H1 (cell line): Measurements from ENCODE around the gene N4BP3. TPM values are rescaled to one million over a fixed set of nuclear protein-coding genes. Genes with fewer than 3 reads are reported as not detected.

Experiments used
- CBX8 ChIP-seq: fragments of 300-800, 300-1000 bp; sonication (generic); IDR thresholded peaks from 2 replicates; pipeline ENCODE4 v1.7.1; 2016; ENCODE audit warnings: low read depth, low read length, borderline replicate concordance
- EZH2 ChIP-seq: fragments of 200-600 bp; sonication (generic); IDR thresholded peaks from 2 replicates; pipeline ENCODE4 v1.7.1; 2012; ENCODE audit warnings: low read depth, mild to moderate bottlenecking, moderate library complexity, low read length, inconsistent platforms; ENCODE audit not compliant: severe bottlenecking
- KDM1A ChIP-seq: fragments of 200-600, 300-600 bp; sonication (generic); IDR thresholded peaks from 2 replicates; pipeline ENCODE4 v1.7.1; 2016; ENCODE audit warnings: mild to moderate bottlenecking, low read length, borderline replicate concordance
- KDM4A ChIP-seq: IDR thresholded peaks from one replicate; pipeline ENCODE4 v1.7.1; 2012; ENCODE audit warnings: low read depth, mild to moderate bottlenecking, moderate library complexity, low read length, inconsistent platforms; ENCODE audit not compliant: severe bottlenecking
- KDM5A ChIP-seq: fragments of 200-600 bp; IDR thresholded peaks from 2 replicates; pipeline ENCODE4 v1.7.1; 2012; ENCODE audit warnings: mild to moderate bottlenecking, low read length, inconsistent platforms, mixed read lengths
- MAFK ChIP-seq: IDR thresholded peaks from 2 replicates; pipeline ENCODE4 v1.6.1; 2012; ENCODE audit warnings: low read depth, mild to moderate bottlenecking, improper control_type of control experiment, low read length
- POLR2AphosphoS5 ChIP-seq: IDR thresholded peaks from 2 replicates; pipeline ENCODE4 v1.6.1; 2011; ENCODE audit warnings: low read depth, low read length
- RFX5 ChIP-seq: IDR thresholded peaks from 2 replicates; pipeline ENCODE4 v1.6.1; 2011; ENCODE audit warnings: low read depth, low read length, improper control_type of control experiment, borderline replicate concordance
- RXRA ChIP-seq: IDR thresholded peaks from 2 replicates; pipeline ENCODE4 v1.6.1; 2011; ENCODE audit warnings: low read depth, mild to moderate bottlenecking, low read length, moderate library complexity; ENCODE audit not compliant: insufficient read depth
- TBP ChIP-seq: IDR thresholded peaks from 2 replicates; pipeline ENCODE4 v1.6.1; 2011; ENCODE audit warnings: low read depth, low read length, improper control_type of control experiment
- TCF12 ChIP-seq: IDR thresholded peaks from 2 replicates; pipeline ENCODE4 v1.6.1; 2011; ENCODE audit warnings: low read depth, mild to moderate bottlenecking, low read length
- TEAD4 ChIP-seq: IDR thresholded peaks from 2 replicates; pipeline ENCODE4 v1.6.1; 2012; ENCODE audit warnings: low read depth, low read length, inconsistent platforms, mixed read lengths
- polyA plus RNA-seq, 7 experiments: library from polyadenylated mRNA; depleted of rRNA in 3 of 7; stranded (reverse) in 5 of 7; unstranded in 2 of 7; fragments of >200 nt in 5 of 7; fragments of 200-250 nt in 2 of 7; gene quantifications; 1 replicate in 5 of 7; 2 replicates in 1 of 7; 4 replicates in 1 of 7; pipeline versions ENCODE4 v1.2.1 to v1.2.3, GENCODE V29; 2011 to 2013; ENCODE audit warnings: missing spikeins in 2 of 7, mixed read lengths in 2 of 7
- total RNA-seq: library from RNA; stranded (reverse); fragmentation: NEBNext Ultra II Directional; extraction: Animal tissue kit (Norgen Biotek cat#: 25700); gene quantifications from 2 replicates; pipeline ENCODE4 v1.2.1, GENCODE V29; 2021
- TF ChIP-seq, protein P1 (sequence below): IDR thresholded peaks from 2 replicates; pipeline ENCODE4 v1.6.1; 2011; ENCODE audit warnings: low read length, improper control_type of control experiment

N4BP3 gene
- total and polyA plus RNA-seq, 2 of the 8 experiments (the other 6 are each of a cell fraction or from before 2014, with no cell fraction given), result 13.1 to 39.2 TPM

- TF ChIP-seq RXRA (no peak), EZH2 (no peak), TEAD4 (no peak), TBP (peak; percentile 49; the same call in 1 of the 2 replicates), MAFK (no peak), CBX8 (no peak), RFX5 (no peak), POLR2AphosphoS5 (peak; percentile 63; the same call in 1 of the 2 replicates), KDM4A (peak; percentile 87), KDM5A (peak; percentile 86), TCF12 (no peak), KDM1A (no peak)
- TF ChIP-seq, protein P1, sequence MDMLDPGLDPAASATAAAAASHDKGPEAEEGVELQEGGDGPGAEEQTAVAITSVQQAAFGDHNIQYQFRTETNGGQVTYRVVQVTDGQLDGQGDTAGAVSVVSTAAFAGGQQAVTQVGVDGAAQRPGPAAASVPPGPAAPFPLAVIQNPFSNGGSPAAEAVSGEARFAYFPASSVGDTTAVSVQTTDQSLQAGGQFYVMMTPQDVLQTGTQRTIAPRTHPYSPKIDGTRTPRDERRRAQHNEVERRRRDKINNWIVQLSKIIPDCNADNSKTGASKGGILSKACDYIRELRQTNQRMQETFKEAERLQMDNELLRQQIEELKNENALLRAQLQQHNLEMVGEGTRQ, result no peak
Measured at GRCh38 chr5:178153530-178154340, 40.4 kb downstream of the N4BP3 start, which contains the start of gene NHP2 (continued).
